ENCODE results near the gene PTF1A.

GRCh38 chr10:23157239-23157681 is 34.9 kb upstream of the PTF1A start:
- TF ChIP-seq EZH2 (IDR thresholded peaks at IDR 0.05; ENCODE audit: low read length) (no peak), CTCF (optimal IDR thresholded peaks at IDR 0.05 in 1 of 3, IDR thresholded peaks at IDR 0.05 in 1 of 3, conservative IDR thresholded peaks at IDR 0.05 in 1 of 3; ENCODE audit: extremely low read depth in 1 of 3, insufficient read depth in 2 of 3, low read length in 3 of 3) (no peak)

All from keratinocyte (primary cell).